PC-3 (cell line): ENCODE data around the gene BMP8B. TPM values are rescaled to one million over a fixed set of nuclear protein-coding genes. Genes with fewer than 3 reads are reported as not detected.
"Not testable (repeated sequence)": the region's sequence is repeated elsewhere in the genome, so short reads cannot be mapped to it uniquely, and the experiment has no call there.

Experiments
- ATAC-seq: fragments of 200-7000 bp; cut with Tn5 transposase; 2 replicates; pipeline ENCODE4 v1.9.1; 2020; ENCODE audit warnings: mild to moderate bottlenecking, moderate library complexity
- BruUV-seq: library from RNA; stranded (reverse); fragments of 400-500 nt; replicated peaks from 2 replicates; lab custom pipeline; 2021; lab: Mats Ljungman, UMichigan
- CTCF ChIA-PET: fragments of 300-600 bp; sonication (Branson Sonifier 250); formaldehyde crosslinking; loops from one replicate; lab custom pipeline; 2022; ENCODE audit warnings: antibody characterized with exemption; lab: Charles Lee
- POLR2A ChIA-PET: fragments of 300-600 bp; sonication (Branson Sonifier 250); formaldehyde crosslinking; loops from one replicate; lab custom pipeline; 2022; ENCODE audit warnings: antibody characterized with exemption; ENCODE audit not compliant: unreplicated experiment; lab: Charles Lee
- DNase-seq: peaks from one replicate; pipeline ENCODE4 v3.0.0-alpha.2; 2015
- H2AFZ ChIP-seq: fragments of 300-600 bp; sonication (generic); 2 replicates; pipeline ENCODE4 v1.6.0; 2016; ENCODE audit warnings: antibody characterized with exemption, low read length
- H3F3A ChIP-seq: fragments of 300-600 bp; sonication (generic); one replicate; pipeline ENCODE4 v1.6.0; 2017; ENCODE audit warnings: antibody characterized with exemption, low read length, control low read depth, mild to moderate bottlenecking; ENCODE audit not compliant: unreplicated experiment
- H3K27ac ChIP-seq: fragments of 300-600 bp; sonication (generic); 2 replicates; pipeline ENCODE4 v1.5.1; 2016; ENCODE audit warnings: mild to moderate bottlenecking, low read length
- H3K27me3 ChIP-seq: fragments of 300-600 bp; sonication (generic); 2 replicates; pipeline ENCODE4 v1.6.1; 2016; ENCODE audit warnings: low read length, mixed read lengths
- H3K36me3 ChIP-seq: fragments of 300-600 bp; sonication (generic); 2 replicates; pipeline ENCODE4 v1.6.1; 2016; ENCODE audit warnings: low read depth, mixed run types, low read length, mixed read lengths
- H3K4me1 ChIP-seq: fragments of 300-600 bp; sonication (generic); 2 replicates; pipeline ENCODE4 v1.5.1; 2016; ENCODE audit warnings: low read length; ENCODE audit not compliant: insufficient read depth
- H3K4me2 ChIP-seq: fragments of 300-600 bp; sonication (generic); 2 replicates; pipeline ENCODE4 v1.6.0; 2016; ENCODE audit warnings: low read length
- H3K4me3 ChIP-seq: fragments of 300-600 bp; sonication (generic); 2 replicates; pipeline ENCODE4 v1.5.1; 2016; ENCODE audit warnings: mild to moderate bottlenecking, low read length, mixed read lengths
- H3K79me2 ChIP-seq: fragments of 300-600 bp; sonication (generic); 2 replicates; pipeline ENCODE4 v1.6.1; 2017; ENCODE audit warnings: low read length, mixed read lengths
- H3K9ac ChIP-seq: fragments of 300-600 bp; sonication (generic); 2 replicates; pipeline ENCODE4 v1.6.0; 2016; ENCODE audit warnings: mild to moderate bottlenecking, low read length
- H3K9me2 ChIP-seq: fragments of 300-600 bp; sonication (generic); replicated peaks from 2 replicates; pipeline ENCODE4 v1.6.1; 2016; ENCODE audit warnings: mixed run types, low read length, mixed read lengths
- H3K9me3 ChIP-seq: fragments of 300-600 bp; sonication (generic); 2 replicates; pipeline ENCODE4 v1.6.1; 2016; ENCODE audit warnings: low read length, mixed read lengths
- H4K20me1 ChIP-seq: fragments of 300-600 bp; sonication (generic); 2 replicates; pipeline ENCODE4 v1.6.1; 2016; ENCODE audit warnings: low read length, mixed read lengths
- intact Hi-C: fragments of 100-400 bp; cut with micrococcal nuclease; formaldehyde crosslinking; loops from 2 replicates; pipeline ENCODE4 v1.9.0; 2023
- total RNA-seq: library from RNA; depleted of rRNA; stranded (reverse); fragments of >200 nt; gene quantifications from 2 replicates; pipeline ENCODE4 v1.2.3, GENCODE V29; 2014

The BMP8B gene
- total RNA-seq, 1 experiment from 2014 or later: 3.3 TPM

GRCh38 chr1:39771022-39771532, 17.6 kb downstream of the BMP8B start, which contains the start of gene OXCT2:
TSS of gene OXCT2 (minus strand) at chr1:39771348. CDS start at chr1:39771255, 93 bp downstream.
- H3K9me3 ChIP-seq, H3K4me3 ChIP-seq, H3K27ac ChIP-seq, H3K27me3 ChIP-seq, H2AFZ ChIP-seq, H4K20me1 ChIP-seq, POLR2A ChIA-PET, intact Hi-C loops, H3K79me2 ChIP-seq, BruUV-seq, H3K36me3 ChIP-seq, H3K9me2 ChIP-seq, CTCF ChIA-PET, H3F3A ChIP-seq, H3K9ac ChIP-seq, H3K4me1 ChIP-seq, H3K4me2 ChIP-seq, DNase-seq: not testable (repeated sequence)
- peak; percentile 42 for ATAC-seq

GRCh38 chr1:39770100-39771021, 18.3 kb downstream of the BMP8B start:
- H3K9me2 ChIP-seq, BruUV-seq, H2AFZ ChIP-seq, CTCF ChIA-PET, ATAC-seq, intact Hi-C loops, H3F3A ChIP-seq, H3K4me2 ChIP-seq, H3K9me3 ChIP-seq, H3K9ac ChIP-seq, DNase-seq, H3K27me3 ChIP-seq, H3K27ac ChIP-seq, H3K4me1 ChIP-seq, POLR2A ChIA-PET, H4K20me1 ChIP-seq, H3K4me3 ChIP-seq, H3K36me3 ChIP-seq, H3K79me2 ChIP-seq: not testable (repeated sequence)

GRCh38 chr1:39769502-39769901, 19.2 kb downstream of the BMP8B start:
- DNase-seq, H3K9ac ChIP-seq, POLR2A ChIA-PET, H3K27ac ChIP-seq, H3K4me3 ChIP-seq, H3K36me3 ChIP-seq, H3K79me2 ChIP-seq, H3K9me2 ChIP-seq, H3K27me3 ChIP-seq, BruUV-seq, H3F3A ChIP-seq, H3K4me2 ChIP-seq, H3K9me3 ChIP-seq, intact Hi-C loops, H4K20me1 ChIP-seq, CTCF ChIA-PET, H2AFZ ChIP-seq, H3K4me1 ChIP-seq, ATAC-seq: not testable (repeated sequence)

- H2AFZ ChIP-seq, H3K9ac ChIP-seq, POLR2A ChIA-PET, H3K9me2 ChIP-seq, BruUV-seq, H3K27me3 ChIP-seq, H3K27ac ChIP-seq, CTCF ChIA-PET, H4K20me1 ChIP-seq, H3K36me3 ChIP-seq, H3K79me2 ChIP-seq, H3K9me3 ChIP-seq, H3F3A ChIP-seq, intact Hi-C loops, H3K4me2 ChIP-seq, DNase-seq, H3K4me3 ChIP-seq, H3K4me1 ChIP-seq: not testable (repeated sequence)
- peak; percentile 33 for ATAC-seq
These were observed 22.2 kb downstream of the BMP8B start for GRCh38 chr1:39766466-39766865.

GRCh38 chr1:39764512-39764911, 24.2 kb downstream of the BMP8B start:
- H3K9ac ChIP-seq, H3K27me3 ChIP-seq, POLR2A ChIA-PET, H3K4me1 ChIP-seq, H3F3A ChIP-seq, H3K79me2 ChIP-seq, CTCF ChIA-PET, H3K4me2 ChIP-seq, BruUV-seq, H2AFZ ChIP-seq, H3K27ac ChIP-seq, DNase-seq, H3K4me3 ChIP-seq, ATAC-seq, H3K9me3 ChIP-seq, intact Hi-C loops, H4K20me1 ChIP-seq, H3K9me2 ChIP-seq, H3K36me3 ChIP-seq: not testable (repeated sequence)

- H4K20me1 ChIP-seq, H3K4me2 ChIP-seq, H3K36me3 ChIP-seq, H3K27me3 ChIP-seq, ATAC-seq, H3K9ac ChIP-seq, intact Hi-C loops, H3K4me1 ChIP-seq, H3F3A ChIP-seq, POLR2A ChIA-PET, H3K27ac ChIP-seq, H3K79me2 ChIP-seq, H2AFZ ChIP-seq, H3K9me2 ChIP-seq, BruUV-seq, H3K9me3 ChIP-seq, H3K4me3 ChIP-seq, DNase-seq, CTCF ChIA-PET: not testable (repeated sequence)
These were observed 24.9 kb downstream of the BMP8B start for GRCh38 chr1:39763619-39764374.
